ENCODE measurements around the gene TVP23C.
A peak's percentile ranks its signal among the peaks of the same experiment; 100 is the strongest.

Gene TVP23C

GRCh38 chr17:15496735-15497670, 66.3 kb downstream of the TVP23C start:
- no peak for DNase-seq (ENCODE audit: low read depth in 2 of 2)

- DNase-seq (ENCODE audit: low read depth in 2 of 2), result no peak
Measured at GRCh38 chr17:15494821-15495220, 68.5 kb downstream of the TVP23C start.

GRCh38 chr17:15493693-15494035, 69.6 kb downstream of the TVP23C start:
- no peak for DNase-seq (ENCODE audit: low read depth in 2 of 2)

GRCh38 chr17:15492791-15493692, 70.2 kb downstream of the TVP23C start:
- no peak for DNase-seq (ENCODE audit: low read depth in 2 of 2)

- no peak for DNase-seq (ENCODE audit: low read depth in 2 of 2)
Measured at GRCh38 chr17:15492186-15492585, 71.1 kb downstream of the TVP23C start.

- no peak for DNase-seq (ENCODE audit: low read depth in 2 of 2)
Measured at GRCh38 chr17:15490634-15491261, 72.5 kb downstream of the TVP23C start.

- no peak for DNase-seq (ENCODE audit: low read depth in 2 of 2)
Measured at GRCh38 chr17:15488557-15488956, 74.7 kb downstream of the TVP23C start.

GRCh38 chr17:15485045-15485444, 78.2 kb downstream of the TVP23C start:
- no peak for DNase-seq (ENCODE audit: low read depth in 2 of 2)

GRCh38 chr17:15483431-15483830, 79.9 kb downstream of the TVP23C start:
- DNase-seq (ENCODE audit: low read depth in 2 of 2), result no peak

GRCh38 chr17:15482476-15482875, 80.8 kb downstream of the TVP23C start:
- no peak for DNase-seq (ENCODE audit: low read depth in 2 of 2)

GRCh38 chr17:15481481-15481880, 81.8 kb downstream of the TVP23C start:
- DNase-seq (ENCODE audit: low read depth in 2 of 2), result no peak

GRCh38 chr17:15480204-15480603, 83.1 kb downstream of the TVP23C start:
- DNase-seq (ENCODE audit: low read depth in 2 of 2), result no peak

GRCh38 chr17:15479703-15480102, 83.6 kb downstream of the TVP23C start:
- DNase-seq (ENCODE audit: low read depth in 2 of 2), result no peak

- no peak for DNase-seq (ENCODE audit: low read depth in 2 of 2)
Measured at GRCh38 chr17:15478845-15479244, 84.4 kb downstream of the TVP23C start.

- DNase-seq (ENCODE audit: low read depth in 2 of 2), result peak; percentile 52 to 60
Measured at GRCh38 chr17:15475631-15476354, 87.5 kb downstream of the TVP23C start.

GRCh38 chr17:15472891-15473290, 90.4 kb downstream of the TVP23C start:
- no peak for DNase-seq (ENCODE audit: low read depth in 2 of 2)

GRCh38 chr17:15470536-15470935, 92.7 kb downstream of the TVP23C start:
- DNase-seq (ENCODE audit: low read depth in 2 of 2), result no peak

GRCh38 chr17:15469260-15469659, 94.0 kb downstream of the TVP23C start:
- no peak for DNase-seq (ENCODE audit: low read depth in 2 of 2)

- no peak for DNase-seq (ENCODE audit: low read depth in 2 of 2)
Measured at GRCh38 chr17:15468126-15468525, 95.2 kb downstream of the TVP23C start.

GRCh38 chr17:15467592-15467991, 95.7 kb downstream of the TVP23C start, which contains the start of gene CDRT4:
CDRT4 (minus strand) TSS chr17:15467621; CDS start chr17:15440238, 27,383 bp downstream.
- no peak for DNase-seq (ENCODE audit: low read depth in 2 of 2)

- no peak for DNase-seq (ENCODE audit: low read depth in 2 of 2)
Measured at GRCh38 chr17:15466131-15466530, 97.2 kb downstream of the TVP23C start.

Data from fibroblast of skin of left quadriceps (primary cell).